HG03558 (cell line): ENCODE measurements around the gene DCST1.

Source experiments
- ATAC-seq: cut with Tn5 transposase; IDR thresholded peaks from one replicate; pipeline ENCODE4 v1.9.1; 2021; ENCODE audit warnings: moderate number of reproducible peaks; ENCODE audit not compliant: unreplicated experiment; ENCODE audit errors: extremely low read depth

Gene DCST1

DNA sequence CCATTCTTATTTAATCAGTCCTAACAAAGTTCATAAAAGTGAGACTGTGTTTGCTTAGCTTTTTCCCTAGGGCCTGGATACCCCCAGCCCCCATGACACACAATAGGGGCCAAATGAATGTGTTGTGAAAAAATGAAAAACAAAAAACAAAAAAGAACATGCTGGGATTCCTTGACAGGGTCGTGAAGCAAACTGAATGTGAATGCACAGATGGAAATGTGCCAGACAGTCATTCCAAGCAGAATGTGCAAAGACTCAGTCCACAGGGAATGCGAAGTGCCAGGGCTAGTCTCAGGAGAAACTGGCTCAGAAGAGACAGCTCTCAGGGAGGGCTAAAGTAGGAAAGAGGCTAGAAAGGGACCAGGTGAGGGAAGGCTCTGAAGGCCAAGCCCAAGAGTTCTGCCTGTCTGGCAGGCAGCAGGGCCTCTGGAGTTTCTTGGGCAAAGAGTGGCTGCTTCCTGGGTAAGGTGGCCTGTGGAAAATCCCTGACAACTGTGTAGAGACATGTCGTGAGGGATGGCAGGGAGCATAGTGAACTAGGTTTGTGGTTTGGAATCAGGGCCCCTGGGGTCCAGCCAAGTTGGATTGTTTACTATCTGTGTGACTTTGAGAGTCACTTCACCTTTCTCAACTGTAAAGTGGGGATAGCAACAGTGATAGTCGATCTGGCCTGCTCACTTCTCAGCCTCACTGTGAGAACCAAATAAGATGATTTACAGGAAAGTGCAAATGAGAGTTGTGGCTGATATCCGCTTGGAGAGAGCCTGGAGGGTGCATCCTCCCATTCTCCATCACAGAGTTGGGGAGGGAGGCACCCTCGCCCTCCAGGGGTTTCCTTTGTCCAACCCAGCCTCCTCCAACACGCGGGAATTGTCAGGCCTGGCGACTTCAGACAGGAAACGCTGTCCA, 16.3 kb downstream of the DCST1 start:
- no peak for ATAC-seq

DNA sequence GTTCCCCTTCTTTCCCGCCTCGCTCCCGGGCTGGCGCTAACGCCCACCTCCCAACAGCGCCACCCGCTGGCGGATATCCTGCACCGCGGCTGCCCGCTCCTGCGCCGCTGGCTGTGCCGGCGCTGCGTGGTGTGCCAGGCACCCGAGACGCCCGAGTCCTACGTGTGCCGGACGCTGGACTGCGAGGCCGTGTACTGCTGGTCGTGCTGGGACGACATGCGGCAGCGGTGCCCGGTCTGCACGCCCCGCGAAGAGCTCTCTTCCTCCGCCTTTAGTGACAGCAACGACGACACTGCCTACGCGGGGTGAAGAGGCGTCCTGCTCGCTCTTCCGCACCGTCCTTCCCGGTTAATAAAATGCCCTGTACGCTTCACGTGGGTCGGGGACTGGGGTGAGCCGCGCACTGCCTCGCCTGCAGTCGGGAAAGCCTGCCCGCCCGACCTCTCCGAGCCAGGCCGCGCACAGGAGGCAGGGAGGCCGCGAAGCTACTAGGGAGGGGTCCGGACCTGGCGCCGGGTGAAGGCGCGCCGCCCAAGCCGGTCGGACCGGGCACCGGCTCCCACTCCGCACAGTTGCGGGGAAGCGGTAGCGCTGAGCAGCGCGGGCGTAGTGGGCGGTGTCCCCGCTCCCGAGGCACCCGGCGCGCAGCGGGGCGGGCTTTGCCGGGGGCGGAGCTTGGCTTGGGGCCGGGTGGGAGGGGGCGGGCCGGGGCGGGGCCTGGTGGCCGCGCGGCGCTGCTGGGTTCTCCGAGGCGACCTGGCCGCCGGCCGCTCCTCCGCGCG, 17.1 kb downstream of the DCST1 start, which contains the start of gene ADAM15:
ADAM15 (plus strand) TSS at position 757 of the 782 bp plus-strand sequence. CDS start 71 bp downstream, outside the sequence.
- no peak for ATAC-seq

DNA sequence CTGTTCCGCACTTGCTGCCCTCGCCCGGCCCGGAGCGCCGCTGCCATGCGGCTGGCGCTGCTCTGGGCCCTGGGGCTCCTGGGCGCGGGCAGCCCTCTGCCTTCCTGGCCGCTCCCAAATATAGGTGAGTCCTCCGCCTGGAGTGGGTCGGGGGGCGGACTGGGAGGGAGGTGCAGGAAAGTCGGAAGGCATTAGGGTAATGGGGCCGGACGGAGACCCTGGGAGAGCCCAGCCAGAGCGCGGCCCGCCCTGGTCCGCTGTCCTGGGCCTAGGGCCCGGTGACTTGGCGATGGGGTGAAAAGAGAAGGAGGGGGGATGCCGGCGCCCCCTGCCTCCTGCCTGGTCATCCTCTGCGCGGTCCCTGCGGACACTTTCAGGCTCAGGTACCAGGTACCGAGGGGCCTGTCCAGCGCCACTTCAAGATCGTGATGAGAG, 17.7 kb downstream of the DCST1 start:
- no peak for ATAC-seq

DNA sequence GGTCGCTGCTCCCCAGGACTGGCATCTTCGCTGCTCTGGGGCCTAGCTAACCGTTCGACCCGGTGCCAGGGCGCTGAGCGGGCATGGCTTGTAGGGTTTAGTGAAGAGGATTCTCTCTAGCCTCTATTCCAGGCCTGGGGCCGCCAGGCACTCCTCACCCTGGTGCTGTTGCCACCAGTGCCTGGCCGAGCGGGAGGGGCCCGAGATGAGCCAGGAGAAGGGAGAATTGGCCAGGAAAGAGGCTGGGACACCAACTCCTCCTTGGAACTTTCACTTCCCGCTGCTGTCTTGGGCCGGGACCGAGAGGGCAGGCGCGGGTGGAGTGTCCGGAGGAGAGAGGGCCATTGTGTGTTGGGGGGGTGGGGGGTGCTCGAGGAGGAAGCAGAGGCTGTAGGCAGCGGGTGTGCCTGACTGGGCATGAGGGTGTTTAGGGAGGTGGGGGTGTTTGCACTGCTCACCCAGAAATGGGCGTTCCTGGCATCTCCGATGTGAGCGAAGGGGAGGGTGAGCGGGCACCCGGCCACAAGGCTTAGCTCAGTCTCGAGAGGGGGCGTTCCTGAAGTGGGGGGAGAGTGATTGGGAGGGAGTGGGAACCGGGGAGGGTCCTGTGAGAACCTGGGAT, 18.3 kb downstream of the DCST1 start:
- no peak for ATAC-seq

DNA sequence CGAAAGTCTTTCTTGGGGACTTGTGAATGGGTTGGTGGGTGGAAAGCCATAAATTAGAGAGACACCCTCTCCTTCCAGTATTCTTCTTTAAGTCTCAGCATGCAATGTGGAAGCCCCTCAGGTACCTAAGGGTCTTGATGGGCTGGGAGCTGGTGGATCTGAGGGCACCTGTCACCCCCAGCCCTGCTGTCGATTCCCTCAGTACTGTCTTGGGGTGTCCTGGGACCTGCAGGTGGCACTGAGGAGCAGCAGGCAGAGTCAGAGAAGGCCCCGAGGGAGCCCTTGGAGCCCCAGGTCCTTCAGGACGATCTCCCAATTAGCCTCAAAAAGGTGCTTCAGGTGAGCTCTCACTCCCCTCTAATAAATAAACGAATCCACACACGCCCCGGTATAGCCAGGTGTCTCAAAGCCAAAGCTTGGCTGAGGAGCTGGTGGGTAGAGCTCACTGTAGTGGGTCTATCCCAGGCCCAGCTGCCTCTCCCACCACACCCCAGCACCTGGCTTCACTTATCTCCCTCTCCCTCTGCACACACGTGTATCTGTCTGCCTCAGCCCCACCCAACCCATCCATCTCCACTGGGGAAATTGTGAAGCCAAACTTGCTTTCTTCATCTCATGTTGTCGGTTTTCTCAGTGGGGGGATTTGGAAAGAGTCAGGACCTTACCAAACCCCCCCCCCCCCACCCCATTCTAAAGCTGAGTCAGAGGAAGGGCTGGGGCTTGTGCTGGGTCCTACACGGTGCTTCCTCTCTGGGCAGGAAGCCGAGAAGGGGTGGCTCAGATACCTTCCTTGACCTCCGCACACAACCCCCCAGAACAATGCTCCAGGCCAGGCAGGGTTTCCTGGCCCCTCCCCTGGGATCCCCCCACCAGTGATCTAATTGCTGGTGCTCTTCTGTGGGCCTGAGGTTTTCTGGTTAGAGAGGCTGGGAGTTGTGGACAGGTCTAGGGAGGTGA, 19.1 kb downstream of the DCST1 start:
- no peak for ATAC-seq

DNA sequence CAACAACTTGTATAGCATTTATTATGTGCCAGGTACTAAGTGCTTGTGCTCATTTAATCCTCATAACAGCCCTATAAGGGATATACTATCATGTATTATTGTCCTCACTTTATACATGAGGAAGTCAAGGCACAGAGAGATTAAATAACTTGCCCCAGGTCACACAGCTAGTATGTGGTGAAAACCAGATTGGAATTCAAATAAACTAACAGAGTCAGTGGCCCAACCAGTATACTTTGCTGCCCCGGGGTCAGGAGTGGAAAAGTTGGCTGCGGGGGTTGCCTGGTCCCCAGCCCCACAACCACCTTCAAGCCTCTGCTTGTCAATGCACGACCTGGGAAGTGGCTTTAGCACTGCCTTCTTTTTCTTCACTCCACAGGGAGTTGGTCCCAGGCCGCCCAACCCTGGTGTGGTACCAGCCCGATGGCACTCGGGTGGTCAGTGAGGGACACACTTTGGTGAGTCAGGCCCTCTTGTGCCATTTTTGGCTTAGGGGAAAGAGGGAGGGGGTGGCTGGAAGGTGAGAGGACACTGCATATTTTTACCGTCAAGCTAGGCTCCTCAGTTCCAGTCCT, 20.0 kb downstream of the DCST1 start:
- no peak for ATAC-seq

DNA sequence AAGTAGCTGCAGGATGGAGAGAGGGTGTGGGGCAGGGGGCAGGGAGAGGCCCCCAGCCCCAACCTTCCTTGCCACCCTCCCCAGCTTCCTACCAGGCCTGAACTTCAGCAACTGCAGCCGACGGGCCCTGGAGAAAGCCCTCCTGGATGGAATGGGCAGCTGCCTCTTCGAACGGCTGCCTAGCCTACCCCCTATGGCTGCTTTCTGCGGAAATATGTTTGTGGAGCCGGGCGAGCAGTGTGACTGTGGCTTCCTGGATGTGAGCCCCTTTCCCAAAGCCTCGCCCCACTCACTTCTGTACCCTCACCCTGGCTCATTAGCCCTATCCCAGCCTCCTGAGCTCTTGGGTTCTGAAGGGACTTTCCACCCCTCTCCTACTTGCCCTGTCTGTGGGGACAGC, 23.5 kb downstream of the DCST1 start:
- no peak for ATAC-seq

DNA sequence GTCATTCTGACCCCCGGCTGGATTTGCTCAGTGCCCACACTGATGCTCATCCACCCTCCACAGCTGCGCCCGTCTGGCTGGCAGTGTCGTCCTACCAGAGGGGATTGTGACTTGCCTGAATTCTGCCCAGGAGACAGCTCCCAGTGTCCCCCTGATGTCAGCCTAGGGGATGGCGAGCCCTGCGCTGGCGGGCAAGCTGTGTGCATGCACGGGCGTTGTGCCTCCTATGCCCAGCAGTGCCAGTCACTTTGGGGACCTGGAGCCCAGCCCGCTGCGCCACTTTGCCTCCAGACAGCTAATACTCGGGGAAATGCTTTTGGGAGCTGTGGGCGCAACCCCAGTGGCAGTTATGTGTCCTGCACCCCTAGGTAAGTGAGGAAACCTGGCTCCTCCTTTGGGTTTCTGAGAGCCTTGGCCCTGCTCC, 24.2 kb downstream of the DCST1 start:
- ATAC-seq: no peak

DNA sequence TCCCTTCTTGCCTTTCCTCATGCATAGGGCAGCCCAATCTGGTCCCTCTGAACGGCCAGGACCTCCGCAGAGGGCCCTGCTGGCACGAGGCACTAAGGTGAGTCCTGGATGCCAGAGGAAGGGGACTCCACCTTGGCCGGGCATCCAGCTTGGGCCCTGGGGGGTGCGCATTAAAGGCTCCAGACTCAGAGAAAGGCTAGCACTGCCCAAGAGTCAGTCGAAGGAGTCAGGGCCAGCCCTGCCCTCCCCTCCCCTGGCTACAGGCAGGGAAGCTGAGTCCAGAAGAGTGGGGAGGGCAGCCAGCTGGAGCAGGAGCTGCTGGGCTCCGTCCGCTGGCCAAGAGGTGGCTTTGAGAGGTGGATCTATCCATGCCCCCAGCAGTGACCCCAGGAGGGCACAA, 27.1 kb downstream of the DCST1 start:
- no peak for ATAC-seq

DNA sequence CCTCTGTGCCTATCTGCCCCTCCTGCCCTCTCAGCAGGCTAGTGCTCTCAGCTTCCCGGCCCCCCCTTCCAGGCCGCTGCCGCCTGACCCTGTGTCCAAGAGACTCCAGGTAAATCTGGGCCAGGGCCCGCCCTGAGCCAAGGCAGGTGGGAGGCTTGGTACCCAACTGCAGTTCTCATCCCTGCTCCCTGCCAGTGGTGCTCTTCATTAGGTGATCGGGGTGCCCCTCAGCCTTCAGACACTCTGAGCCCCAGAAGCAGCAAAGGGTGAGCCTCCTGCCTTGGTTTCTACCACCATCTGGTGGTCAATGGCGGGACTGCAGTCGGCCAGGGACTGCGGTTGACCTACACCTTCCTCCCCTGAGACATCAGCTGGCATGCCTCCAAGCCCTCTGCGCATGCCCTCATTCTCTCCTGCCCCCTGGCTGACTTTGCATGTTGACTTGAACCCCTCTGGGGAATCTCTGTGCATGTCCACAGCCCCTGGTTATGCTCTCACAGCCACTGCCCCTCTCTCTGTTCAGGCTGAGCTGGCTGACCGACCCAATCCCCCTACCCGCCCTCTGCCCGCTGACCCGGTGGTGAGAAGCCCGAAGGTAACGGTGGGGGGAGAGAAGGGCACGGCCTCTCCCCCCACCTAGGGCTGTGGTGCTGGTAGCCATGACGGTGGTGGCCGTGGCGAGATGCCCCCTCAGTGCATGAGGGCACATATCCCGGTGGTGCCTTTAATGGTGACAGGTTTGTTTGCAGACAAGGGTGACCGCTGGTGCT, 27.9 kb downstream of the DCST1 start:
- ATAC-seq: no peak

DNA sequence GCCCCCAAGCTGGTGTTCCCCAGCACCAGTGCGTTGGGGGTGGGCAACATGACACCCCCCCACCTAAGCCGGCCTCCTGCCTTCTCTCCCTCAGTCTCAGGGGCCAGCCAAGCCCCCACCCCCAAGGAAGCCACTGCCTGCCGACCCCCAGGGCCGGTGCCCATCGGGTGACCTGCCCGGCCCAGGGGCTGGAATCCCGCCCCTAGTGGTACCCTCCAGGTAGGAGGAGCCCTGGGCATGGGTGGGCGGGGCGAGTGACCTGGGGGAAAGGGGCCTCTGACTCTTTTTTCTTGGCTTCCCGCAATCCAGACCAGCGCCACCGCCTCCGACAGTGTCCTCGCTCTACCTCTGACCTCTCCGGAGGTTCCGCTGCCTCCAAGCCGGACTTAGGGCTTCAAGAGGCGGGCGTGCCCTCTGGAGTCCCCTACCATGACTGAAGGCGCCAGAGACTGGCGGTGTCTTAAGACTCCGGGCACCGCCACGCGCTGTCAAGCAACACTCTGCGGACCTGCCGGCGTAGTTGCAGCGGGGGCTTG, 28.6 kb downstream of the DCST1 start:
- no peak for ATAC-seq

DNA sequence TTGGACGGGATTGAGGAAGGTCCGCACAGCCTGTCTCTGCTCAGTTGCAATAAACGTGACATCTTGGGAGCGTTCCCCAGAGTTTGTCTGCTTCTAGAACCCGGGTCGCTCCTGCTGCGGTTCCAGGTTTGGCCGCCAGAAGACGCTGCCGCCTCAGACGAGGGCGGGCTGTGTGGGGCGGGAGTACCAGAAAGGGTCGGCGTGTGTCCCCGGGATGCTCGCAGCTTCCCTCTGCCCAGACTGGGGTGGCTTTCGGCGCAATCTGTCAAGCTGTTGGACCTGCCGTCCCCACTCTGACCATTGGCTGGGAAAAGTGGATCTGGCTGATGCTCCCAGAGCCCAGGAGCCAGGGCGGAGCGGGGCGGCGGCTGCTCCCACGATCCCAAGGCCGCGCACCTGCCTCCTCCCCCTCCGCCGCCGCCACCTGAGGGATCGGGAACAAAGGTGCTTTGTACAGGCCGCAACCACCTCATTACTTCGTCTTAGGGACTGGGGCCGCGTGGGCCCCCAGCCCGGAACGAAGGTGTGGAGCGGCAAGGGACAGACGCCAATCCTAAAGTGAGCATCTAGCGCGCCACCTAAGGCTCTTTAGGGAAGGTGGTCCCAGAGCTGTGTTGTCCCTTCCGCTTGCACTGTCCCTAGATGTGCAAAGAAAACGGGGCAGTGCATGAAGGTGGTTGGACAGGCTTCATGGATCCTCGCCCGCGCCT, 29.2 kb downstream of the DCST1 start:
- ATAC-seq: no peak

DNA sequence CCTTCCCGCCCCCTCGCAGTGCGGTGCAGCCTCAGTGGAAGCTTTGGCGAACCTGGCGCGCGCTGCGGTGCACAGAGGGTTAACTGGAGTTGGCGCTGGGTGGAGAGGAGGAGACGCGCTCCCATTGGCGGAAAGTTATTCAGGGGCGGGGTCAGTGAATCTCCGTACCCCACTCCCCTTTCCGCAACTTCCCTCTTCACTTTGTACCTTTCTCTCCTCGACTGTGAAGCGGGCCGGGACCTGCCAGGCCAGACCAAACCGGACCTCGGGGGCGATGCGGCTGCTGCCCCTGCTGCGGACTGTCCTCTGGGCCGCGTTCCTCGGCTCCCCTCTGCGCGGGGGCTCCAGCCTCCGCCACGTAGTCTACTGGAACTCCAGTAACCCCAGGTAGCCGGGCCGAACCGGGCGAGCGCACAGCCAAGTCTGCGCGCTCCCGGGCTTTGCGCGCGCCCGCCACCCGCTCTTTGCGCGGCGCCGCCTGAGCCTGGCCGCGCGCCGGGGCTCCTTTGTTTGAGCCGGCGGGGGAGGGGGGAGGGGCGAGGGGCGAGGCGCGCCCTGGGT, 30.0 kb downstream of the DCST1 start, which contains the start of gene EFNA4:
EFNA4 (plus strand) TSS at position 191 of the 561 bp plus-strand sequence; CDS start at position 275, 84 bp downstream.
- peak; percentile 55 for ATAC-seq

DNA sequence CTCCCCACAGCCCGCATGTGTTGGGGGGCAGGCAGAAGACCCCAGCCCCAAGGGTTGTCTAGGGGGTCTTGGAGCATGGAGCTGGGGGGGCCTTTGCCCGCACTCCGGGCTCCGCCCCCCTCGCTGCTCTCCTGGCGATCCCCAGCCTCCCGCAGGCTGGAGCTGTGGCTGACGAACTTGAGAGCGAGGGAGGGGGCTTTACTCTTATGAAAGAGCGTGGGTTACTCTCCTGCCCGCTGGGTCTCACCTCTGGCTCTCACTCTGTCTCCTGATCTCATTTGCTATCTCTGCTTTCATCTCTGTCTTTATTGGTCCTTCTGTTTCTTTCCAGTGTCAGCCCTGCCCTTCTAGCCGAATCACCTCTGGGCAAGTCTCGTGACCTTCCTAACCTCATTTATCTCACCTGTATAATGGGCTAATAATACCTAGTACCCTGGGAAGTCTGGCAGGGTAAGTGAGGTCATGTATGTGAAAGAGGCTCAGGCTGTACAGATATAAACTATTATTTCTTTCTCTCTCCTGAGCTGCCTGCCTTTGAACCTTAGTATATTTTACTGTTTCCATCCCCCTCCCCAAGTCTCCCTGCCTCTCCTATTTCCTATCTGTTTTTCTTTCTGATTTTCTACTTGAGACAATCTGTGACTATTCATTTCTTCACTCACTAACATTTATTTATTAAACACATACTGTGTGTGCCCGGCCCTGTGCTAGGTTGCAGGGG, 30.6 kb downstream of the DCST1 start:
- no peak for ATAC-seq

DNA sequence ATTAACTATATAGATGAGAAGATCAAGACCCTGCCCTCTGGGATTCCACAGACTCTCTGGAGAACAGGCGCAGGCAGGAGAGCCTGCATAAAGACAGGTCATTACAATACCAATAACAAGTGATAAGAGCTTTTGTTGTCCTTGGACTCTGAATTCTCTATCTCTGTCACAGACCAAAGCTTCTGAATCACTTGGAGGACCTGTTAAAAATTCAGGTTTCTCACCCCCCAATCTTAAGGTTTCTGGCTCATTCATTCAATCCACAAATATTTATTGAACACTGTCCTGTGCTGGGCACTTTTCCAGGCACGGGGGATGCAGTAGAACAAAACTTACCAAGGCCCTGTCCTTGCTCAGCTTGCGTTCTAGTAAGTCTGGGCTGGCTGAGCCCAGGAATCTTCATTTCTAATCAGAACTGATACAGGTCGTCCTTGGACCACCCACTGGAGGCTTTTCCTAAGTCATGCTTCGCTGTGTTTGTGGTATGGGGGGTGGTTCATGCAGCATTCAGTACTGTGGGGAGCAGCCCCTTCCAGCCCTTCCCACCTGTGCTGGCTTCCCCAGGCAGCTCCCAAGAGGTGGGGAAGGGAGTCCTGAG, 31.3 kb downstream of the DCST1 start:
- no peak for ATAC-seq

DNA sequence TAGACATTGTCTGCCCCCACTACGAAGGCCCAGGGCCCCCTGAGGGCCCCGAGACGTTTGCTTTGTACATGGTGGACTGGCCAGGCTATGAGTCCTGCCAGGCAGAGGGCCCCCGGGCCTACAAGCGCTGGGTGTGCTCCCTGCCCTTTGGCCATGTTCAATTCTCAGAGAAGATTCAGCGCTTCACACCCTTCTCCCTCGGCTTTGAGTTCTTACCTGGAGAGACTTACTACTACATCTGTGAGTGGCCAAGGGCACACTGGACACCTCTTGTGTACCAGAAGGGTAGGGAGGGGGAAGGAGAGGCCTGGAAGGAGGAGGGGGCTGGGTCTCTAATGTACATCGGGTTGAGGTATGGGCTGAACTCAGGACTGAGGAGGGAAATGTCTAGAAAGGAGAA, 33.2 kb downstream of the DCST1 start:
- no peak for ATAC-seq
